ENCODE results near the gene LHX5.

LHX5 gene

GRCh38 chr12:113439301-113439597, 32.4 kb downstream of the LHX5 start:
- DNase-seq (ENCODE audit: low spot score), result no peak

GRCh38 chr12:113438523-113439300, 33.0 kb downstream of the LHX5 start:
- DNase-seq (ENCODE audit: low spot score), result no peak

GRCh38 chr12:113437729-113438100, 34.0 kb downstream of the LHX5 start:
- no peak for DNase-seq (ENCODE audit: low spot score)

GRCh38 chr12:113436993-113437728, 34.5 kb downstream of the LHX5 start:
- DNase-seq (ENCODE audit: low spot score), result no peak

- no peak for DNase-seq (ENCODE audit: low spot score)
Observed at GRCh38 chr12:113436586-113436985, 35.1 kb downstream of the LHX5 start.

GRCh38 chr12:113435367-113435766, 36.3 kb downstream of the LHX5 start:
- no peak for DNase-seq (ENCODE audit: low spot score)

- no peak for DNase-seq (ENCODE audit: low spot score)
Observed at GRCh38 chr12:113432986-113433385, 38.7 kb downstream of the LHX5 start.

- DNase-seq (ENCODE audit: low spot score), result no peak
Observed at GRCh38 chr12:113428482-113428881, 43.2 kb downstream of the LHX5 start.

GRCh38 chr12:113427882-113428281, 43.8 kb downstream of the LHX5 start:
- DNase-seq (ENCODE audit: low spot score), result no peak

- no peak for DNase-seq (ENCODE audit: low spot score)
Observed at GRCh38 chr12:113425960-113426453, 45.7 kb downstream of the LHX5 start.

- no peak for DNase-seq (ENCODE audit: low spot score)
Observed at GRCh38 chr12:113424915-113425823, 46.5 kb downstream of the LHX5 start.

GRCh38 chr12:113424456-113424855, 47.2 kb downstream of the LHX5 start:
- DNase-seq (ENCODE audit: low spot score), result no peak

GRCh38 chr12:113422886-113423669, 48.6 kb downstream of the LHX5 start:
- DNase-seq (ENCODE audit: low spot score), result no peak

GRCh38 chr12:113422030-113422885, 49.4 kb downstream of the LHX5 start, which contains the start of gene SDSL:
Gene SDSL, plus strand, starts transcription at chr12:113422380. Its CDS starts 5,603 bp downstream, at chr12:113427983.
- peak; percentile 84 for DNase-seq (ENCODE audit: low spot score)

- no peak for DNase-seq (ENCODE audit: low spot score)
Observed at GRCh38 chr12:113420996-113421595, 50.6 kb downstream of the LHX5 start.

GRCh38 chr12:113418213-113418879, 53.3 kb downstream of the LHX5 start:
- DNase-seq (ENCODE audit: low spot score), result no peak

GRCh38 chr12:113416091-113416754, 55.4 kb downstream of the LHX5 start:
- DNase-seq (ENCODE audit: low spot score), result no peak

- no peak for DNase-seq (ENCODE audit: low spot score)
Observed at GRCh38 chr12:113414519-113415038, 57.1 kb downstream of the LHX5 start.

GRCh38 chr12:113413488-113413939, 58.2 kb downstream of the LHX5 start:
- DNase-seq (ENCODE audit: low spot score), result no peak

Measured in SW480 (cell line).